Body of pancreas (tissue), 4 donors: Measurements from ENCODE around the gene PDGFD. TPM values are rescaled to one million over a fixed set of nuclear protein-coding genes. Genes with fewer than 3 reads are reported as not detected.

Experiments used
- ATAC-seq: fragments of 150-250 bp; one replicate; pipeline ENCODE4 v1.9.1; 2016
- DNase-seq, 4 donors: peaks; one replicate each; pipeline ENCODE4 v3.0.0-alpha.2; 2019
- H3K27ac ChIP-seq, 4 donors: fragments of 200-600 bp; sonication (generic); 1 replicate in 3 of 4; 2 replicates in 1 of 4; pipeline versions ENCODE4 v1.5.1 to v1.6.1; 2016 to 2019; ENCODE audit warnings: mild to moderate bottlenecking in 1 of 4, mixed read lengths in 1 of 4, moderate library complexity in 1 of 4
- H3K27me3 ChIP-seq, 2 donors: fragments of 200-600 bp; sonication (generic); one replicate each; pipeline ENCODE4 v1.6.0; 2016; ENCODE audit warnings: mild to moderate bottlenecking in 1 of 2
- H3K36me3 ChIP-seq, 2 donors: fragments of 200-600 bp; sonication (generic); replicated peaks in 1 of 2; 2 replicates each; pipeline ENCODE4 v1.5.1; 2016; ENCODE audit warnings: low read depth in 2 of 2; ENCODE audit not compliant: insufficient read depth in 1 of 2
- H3K4me1 ChIP-seq: fragments of 200-600 bp; sonication (generic); one replicate; pipeline ENCODE4 v1.6.0; 2016
- H3K4me3 ChIP-seq, 2 donors: fragments of 200-600 bp; sonication (generic); 1 replicate in 1 of 2; 2 replicates in 1 of 2; pipeline ENCODE4 v1.5.1; 2016 to 2019
- H3K9me3 ChIP-seq, 3 donors: fragments of 200-600 bp; sonication (generic); 1 replicate in 2 of 3; 2 replicates in 1 of 3; pipeline ENCODE4 v1.5.1; 2016
- CTCF ChIP-seq, 7 experiments: fragments of 450-650 bp in 4 of 7; fragments of 200-600 bp in 3 of 7; sonication (generic) in 3 of 7; IDR thresholded peaks; one replicate each; pipeline ENCODE4 v1.5.1; 2016 to 2019; ENCODE audit warnings: antibody characterized with exemption in 7 of 7
- POLR2A ChIP-seq, 3 donors: fragments of 450-650 bp; IDR thresholded peaks; one replicate each; pipeline ENCODE4 v1.6.1; 2016; ENCODE audit warnings: antibody characterized with exemption in 3 of 3, mild to moderate bottlenecking in 2 of 3
- WGBS, 2 donors: methylation state at CpG; one replicate each; pipeline ENCODE4 v1.1.5; 2017; 5-methylcytosine and 5-hydroxymethylcytosine counted together
- intact Hi-C: fragments of 100-400 bp; cut with DNase I; formaldehyde crosslinking; loops from one replicate; pipeline ENCODE4 v1.15.1; 2023
- total RNA-seq, 2 donors: library from RNA; depleted of rRNA; stranded (reverse); fragments of >200 nt; gene quantifications; one replicate each; pipeline ENCODE4 v1.1.0, GENCODE V29; 2016

The PDGFD gene
- total RNA-seq, 2 donors from 2014 or later, result 26.7 to 43.1 TPM

GRCh38 chr11:103995896-103996295 lies 168.1 kb downstream of the PDGFD start:
- Histone ChIP-seq H3K4me3 (no peak overlapping the region), H3K27ac (no peak overlapping the region), H3K9me3 (no peaks in the 10 kb centered on the region), H3K4me1 (no peaks in the 10 kb centered on the region), H3K27me3 (no peaks in the 10 kb centered on the region), H3K36me3 (no peaks in the 10 kb centered on the region)
- DNase-seq (no peak), ATAC-seq (no peak)
- WGBS, 2 donors, result 91 to 92% methylated on average over 4 of the region's 4 CpGs
- TF ChIP-seq CTCF (IDR thresholded peaks at IDR 0.05), result no peak
- TF ChIP-seq POLR2A (IDR thresholded peaks at IDR 0.05), result no peak
- intact Hi-C loops, result no loop called here

- H3K27me3 ChIP-seq, result no peaks in the 10 kb centered on the region
- 83 to 92% methylated on average over 2 of the region's 2 CpGs for WGBS, 2 donors
- no peak overlapping the region for H3K27ac ChIP-seq
- H3K4me3 ChIP-seq, result no peak overlapping the region
- intact Hi-C loops, result no loop called here
- TF ChIP-seq CTCF (IDR thresholded peaks at IDR 0.05) (no peak), POLR2A (IDR thresholded peaks at IDR 0.05) (no peak)
- H3K36me3 ChIP-seq, result no peaks in the 10 kb centered on the region
- H3K9me3 ChIP-seq, result no peaks in the 10 kb centered on the region
- DNase-seq, result no peak
- no peak for ATAC-seq
- no peaks in the 10 kb centered on the region for H3K4me1 ChIP-seq
Measured at GRCh38 chr11:103994518-103994917, 169.4 kb downstream of the PDGFD start.

- WGBS, 2 donors, result 100% methylated on average over 1 of the region's 1 CpG
- H3K9me3 ChIP-seq, result no peaks in the 10 kb centered on the region
- no peaks in the 10 kb centered on the region for H3K27me3 ChIP-seq
- no peak overlapping the region for H3K27ac ChIP-seq
- intact Hi-C loops, result no loop called here
- H3K36me3 ChIP-seq, result no peaks in the 10 kb centered on the region
- no peak overlapping the region for H3K4me3 ChIP-seq
- ATAC-seq, result no peak
- no peaks in the 10 kb centered on the region for H3K4me1 ChIP-seq
- TF ChIP-seq POLR2A (IDR thresholded peaks at IDR 0.05) (no peak), CTCF (IDR thresholded peaks at IDR 0.05) (no peak)
- no peak for DNase-seq
Measured at GRCh38 chr11:103994094-103994493, 169.9 kb downstream of the PDGFD start.

- no peak for ATAC-seq
- H3K27me3 ChIP-seq, result no peaks in the 10 kb centered on the region
- TF ChIP-seq CTCF (IDR thresholded peaks at IDR 0.05), result no peak
- no peak for TF ChIP-seq POLR2A (IDR thresholded peaks at IDR 0.05)
- no peaks in the 10 kb centered on the region for H3K4me1 ChIP-seq
- H3K9me3 ChIP-seq, result no peaks in the 10 kb centered on the region
- H3K27ac ChIP-seq, result no peak overlapping the region
- no peak for DNase-seq
- H3K4me3 ChIP-seq, result no peak overlapping the region
- no peaks in the 10 kb centered on the region for H3K36me3 ChIP-seq
- intact Hi-C loops, result no loop called here
Measured at GRCh38 chr11:103993507-103993906, 170.4 kb downstream of the PDGFD start.

- WGBS, 2 donors, result 65 to 76% methylated on average over 4 of the region's 4 CpGs
- H3K27me3 ChIP-seq, result no peaks in the 10 kb centered on the region
Measured at GRCh38 chr11:103988595-103988969, 175.4 kb downstream of the PDGFD start.

More at GRCh38 chr11:103988595-103988969, 175.4 kb downstream of the PDGFD start:
- no peak for TF ChIP-seq CTCF (IDR thresholded peaks at IDR 0.05)
- TF ChIP-seq POLR2A (IDR thresholded peaks at IDR 0.05), result no peak
- DNase-seq (no peak), ATAC-seq (no peak)
- no peak overlapping the region for H3K4me3 ChIP-seq
- no peaks in the 10 kb centered on the region for H3K9me3 ChIP-seq
- no peak overlapping the region for H3K27ac ChIP-seq
- intact Hi-C loops, result no loop called here
- no peaks in the 10 kb centered on the region for H3K36me3 ChIP-seq
- H3K4me1 ChIP-seq, result no peaks in the 10 kb centered on the region
